ENCODE measurements around the gene MLEC. TPM values are rescaled to one million over a fixed set of nuclear protein-coding genes. Genes with fewer than 3 reads are reported as not detected.
A peak's percentile ranks its signal among the peaks of the same experiment; 100 is the strongest.
"Not testable (repeated sequence)": the region's sequence is repeated elsewhere in the genome, so short reads cannot be mapped to it uniquely, and the experiment has no call there.

The MLEC gene
- total RNA-seq, 1 donor from 2014 or later: 129 TPM

GRCh38 chr12:120725659-120726509 is 38.9 kb downstream of the MLEC start, which contains the start of gene ACADS:
TSS of gene ACADS (plus strand) at chr12:120725826. CDS start at chr12:120725886, 60 bp downstream.
- Mint-ChIP-seq H3K27ac (ENCODE audit: unreplicated experiment) (peak within 1 kb of the TSS; percentile 66), H3K4me3 (ENCODE audit: unreplicated experiment) (peak within 1 kb of the TSS; percentile 82), H3K4me1 (ENCODE audit: unreplicated experiment) (peaks cover 17% of the 10 kb centered on the region), H3K36me3 (ENCODE audit: unreplicated experiment) (peaks cover 16% of the 10 kb centered on the region), H3K27me3 (ENCODE audit: unreplicated experiment) (no peaks in the 10 kb centered on the region), H3K9me3 (ENCODE audit: unreplicated experiment) (no peaks in the 10 kb centered on the region)
- DNase-seq (ENCODE audit: extremely low spot score, unreplicated experiment): peak; percentile 92
- no peak for TF ChIP-seq CTCF (IDR thresholded peaks at IDR 0.05)

- no peak for DNase-seq (ENCODE audit: extremely low spot score, unreplicated experiment)
- H3K4me3 Mint-ChIP-seq (ENCODE audit: unreplicated experiment): peak overlapping the region; percentile 82
- no peak for TF ChIP-seq CTCF (IDR thresholded peaks at IDR 0.05)
- peaks cover 17% of the 10 kb centered on the region for H3K4me1 Mint-ChIP-seq (ENCODE audit: unreplicated experiment)
- no peaks in the 10 kb centered on the region for H3K27me3 Mint-ChIP-seq (ENCODE audit: unreplicated experiment)
- H3K36me3 Mint-ChIP-seq (ENCODE audit: unreplicated experiment): peaks cover 13% of the 10 kb centered on the region
- H3K9me3 Mint-ChIP-seq (ENCODE audit: unreplicated experiment): no peaks in the 10 kb centered on the region
- peak overlapping the region; percentile 25 for H3K27ac Mint-ChIP-seq (ENCODE audit: unreplicated experiment)
Measured at GRCh38 chr12:120726510-120726793, 39.5 kb downstream of the MLEC start.

- no peak for DNase-seq (ENCODE audit: extremely low spot score, unreplicated experiment)
- no peak for TF ChIP-seq CTCF (IDR thresholded peaks at IDR 0.05)
- Mint-ChIP-seq H3K4me1 (ENCODE audit: unreplicated experiment) (peaks cover 17% of the 10 kb centered on the region), H3K4me3 (ENCODE audit: unreplicated experiment) (no peak overlapping the region), H3K27me3 (ENCODE audit: unreplicated experiment) (no peaks in the 10 kb centered on the region), H3K9me3 (ENCODE audit: unreplicated experiment) (no peaks in the 10 kb centered on the region), H3K27ac (ENCODE audit: unreplicated experiment) (no peak overlapping the region), H3K36me3 (ENCODE audit: unreplicated experiment) (peaks cover 12% of the 10 kb centered on the region)
Measured at GRCh38 chr12:120726961-120727360, 40.0 kb downstream of the MLEC start.

- H3K36me3 Mint-ChIP-seq (ENCODE audit: unreplicated experiment); H3K27ac Mint-ChIP-seq (ENCODE audit: unreplicated experiment); H3K27me3 Mint-ChIP-seq (ENCODE audit: unreplicated experiment); H3K9me3 Mint-ChIP-seq (ENCODE audit: unreplicated experiment); H3K4me1 Mint-ChIP-seq (ENCODE audit: unreplicated experiment); H3K4me3 Mint-ChIP-seq (ENCODE audit: unreplicated experiment); DNase-seq (ENCODE audit: extremely low spot score, unreplicated experiment): not testable (repeated sequence)
Measured at GRCh38 chr12:120732198-120732597, 45.2 kb downstream of the MLEC start.

- H3K4me3 Mint-ChIP-seq (ENCODE audit: unreplicated experiment): no peak overlapping the region
- DNase-seq (ENCODE audit: extremely low spot score, unreplicated experiment): no peak
- no peak for TF ChIP-seq CTCF (IDR thresholded peaks at IDR 0.05)
- H3K4me1 Mint-ChIP-seq (ENCODE audit: unreplicated experiment): no peaks in the 10 kb centered on the region
- no peak overlapping the region for H3K27ac Mint-ChIP-seq (ENCODE audit: unreplicated experiment)
- H3K9me3 Mint-ChIP-seq (ENCODE audit: unreplicated experiment): no peaks in the 10 kb centered on the region
- H3K27me3 Mint-ChIP-seq (ENCODE audit: unreplicated experiment): no peaks in the 10 kb centered on the region
- peaks cover 2% of the 10 kb centered on the region for H3K36me3 Mint-ChIP-seq (ENCODE audit: unreplicated experiment)
Measured at GRCh38 chr12:120733574-120733973, 46.6 kb downstream of the MLEC start.
